GM19099 (cell line): Measurements from ENCODE around the gene HBZ.
"Not testable (repeated sequence)": the region's sequence is repeated elsewhere in the genome, so short reads cannot be mapped to it uniquely, and the experiment has no call there.

Experiments used
- POLR2A ChIP-seq: IDR thresholded peaks from 3 replicates; pipeline ENCODE4 v1.6.1; 2011; ENCODE audit warnings: low read depth; ENCODE audit not compliant: insufficient read length; ENCODE audit errors: extremely low read depth

Gene HBZ

DNA sequence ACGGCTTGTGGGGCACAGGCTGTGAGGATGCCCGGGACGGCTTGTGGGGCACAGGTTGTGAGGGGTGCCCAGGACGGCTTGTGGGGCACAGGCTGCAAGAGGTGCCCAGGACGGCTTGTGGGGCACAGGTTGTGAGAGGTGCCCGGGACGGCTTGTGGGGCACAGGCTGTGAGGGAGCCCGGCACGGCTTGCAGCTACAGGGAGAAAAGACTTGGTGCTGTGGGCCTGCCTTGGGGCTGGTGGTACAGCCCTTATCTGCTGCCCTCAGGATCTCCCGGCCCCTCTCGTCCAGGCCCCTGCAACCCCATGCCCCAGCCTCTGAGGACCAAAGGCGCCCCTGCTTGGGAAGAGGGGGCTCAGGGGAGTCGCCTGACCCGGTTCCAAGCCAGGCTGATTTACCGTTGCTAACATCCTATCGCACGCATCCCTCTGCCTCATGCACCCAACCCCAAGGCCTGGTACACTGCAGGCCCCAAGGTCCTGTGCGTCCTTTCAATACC lies 8.3 kb downstream of the HBZ start:
- TF ChIP-seq POLR2A, result no peak

DNA sequence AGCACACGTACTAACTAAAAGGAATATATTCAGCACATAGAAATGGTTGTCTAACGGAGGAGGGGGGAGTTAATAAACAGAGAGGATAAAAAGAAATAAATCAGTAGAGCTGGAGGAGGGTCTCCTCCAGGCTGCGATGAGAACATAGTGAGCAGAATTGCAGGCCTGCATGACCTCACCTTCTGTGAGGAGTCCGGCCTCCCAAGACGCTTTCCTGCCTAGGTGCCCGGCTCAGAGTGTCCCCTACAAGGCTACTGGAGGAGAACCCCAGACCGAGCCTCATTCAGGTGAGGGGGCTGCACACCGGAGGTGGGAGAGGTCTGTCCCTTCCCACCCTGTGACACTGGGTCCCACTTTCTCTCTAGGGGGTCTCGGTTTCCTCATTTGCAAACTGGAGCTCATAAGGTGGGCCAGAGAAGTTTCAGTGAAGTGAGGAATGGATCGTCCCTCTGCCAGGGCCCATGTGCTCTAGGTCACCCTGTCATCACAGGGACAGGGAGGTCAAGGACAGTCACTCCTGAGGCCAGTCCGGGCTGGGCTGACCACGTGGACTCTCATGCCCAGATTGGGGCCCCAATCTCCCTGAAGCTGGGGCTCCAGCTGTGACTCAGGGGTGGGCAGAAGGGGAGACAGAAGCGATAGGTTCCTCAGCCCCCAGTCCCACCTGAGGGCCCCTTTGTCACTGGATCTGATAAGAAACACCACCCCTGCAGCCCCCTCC lies 10.0 kb downstream of the HBZ start:
- TF ChIP-seq POLR2A, result no peak

DNA sequence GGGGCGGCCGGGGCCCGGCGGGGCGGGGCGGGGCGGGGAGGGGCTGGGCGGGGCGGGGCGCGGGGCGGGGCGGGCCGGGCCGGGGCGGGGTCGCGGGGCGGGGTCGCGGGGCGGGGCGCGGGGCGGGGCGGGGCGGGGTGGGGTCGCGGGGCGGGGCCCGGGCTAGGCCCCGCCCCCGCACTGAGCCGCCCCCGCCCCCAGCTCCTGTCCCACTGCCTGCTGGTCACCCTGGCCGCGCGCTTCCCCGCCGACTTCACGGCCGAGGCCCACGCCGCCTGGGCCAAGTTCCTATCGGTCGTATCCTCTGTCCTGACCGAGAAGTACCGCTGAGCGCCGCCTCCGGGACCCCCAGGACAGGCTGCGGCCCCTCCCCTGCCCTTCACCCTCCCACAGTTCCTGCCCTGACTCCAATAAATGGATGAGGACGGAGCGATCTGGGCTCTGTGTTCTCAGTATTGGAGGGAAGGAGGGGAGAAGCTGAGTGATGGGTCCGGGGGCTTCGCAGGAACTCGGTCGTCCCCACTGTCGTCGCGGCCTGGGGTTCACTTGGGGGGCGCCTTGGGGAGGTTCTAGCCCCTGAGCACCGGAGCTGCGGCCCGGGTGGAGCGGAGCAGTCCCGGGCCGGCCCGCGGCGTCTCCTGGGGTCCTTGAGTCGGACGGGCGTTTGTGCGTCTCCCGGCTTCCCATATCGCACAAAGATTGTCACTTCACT lies 12.5 kb downstream of the HBZ start:
- TF ChIP-seq POLR2A, result no peak

DNA sequence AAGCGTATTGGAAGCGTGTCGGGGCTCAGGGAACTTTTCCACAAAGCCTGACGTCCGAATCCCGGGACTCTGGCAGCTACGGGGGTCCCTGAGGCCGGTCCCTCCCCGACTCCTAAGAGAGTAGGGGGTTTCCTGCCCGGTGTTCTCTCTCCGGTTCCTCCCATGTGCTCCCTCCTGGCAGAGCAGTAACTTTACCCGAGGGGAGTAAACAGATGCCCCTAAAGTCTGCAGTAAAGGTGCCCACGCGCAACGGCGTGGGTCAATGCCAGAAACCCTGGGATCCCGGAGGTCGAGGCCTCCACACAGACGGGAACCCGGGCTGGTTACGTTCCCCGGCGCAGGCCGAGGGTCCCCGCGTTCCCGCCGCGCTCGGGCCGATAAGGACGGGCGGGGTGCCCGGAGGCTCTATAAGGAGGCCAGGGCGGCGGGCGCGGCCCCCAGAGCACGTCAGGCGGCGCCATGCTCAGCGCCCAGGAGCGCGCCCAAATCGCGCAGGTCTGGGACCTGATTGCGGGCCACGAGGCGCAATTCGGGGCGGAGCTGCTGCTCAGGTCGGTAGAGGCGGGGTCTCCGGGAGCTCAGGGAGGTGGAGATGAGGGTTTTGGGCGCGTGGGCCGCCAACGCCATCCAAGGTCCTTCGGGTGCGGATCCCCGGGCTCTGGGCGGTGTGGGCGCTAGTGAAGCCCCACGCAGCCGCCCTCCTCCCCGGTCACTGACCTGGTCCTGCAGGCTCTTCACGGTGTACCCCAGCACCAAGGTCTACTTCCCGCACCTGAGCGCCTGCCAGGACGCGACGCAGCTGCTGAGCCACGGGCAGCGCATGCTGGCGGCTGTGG lies 13.3 kb downstream of the HBZ start, which contains the start of gene HBM:
Gene HBM, plus strand, starts transcription at position 440 of the 836 bp plus-strand sequence. Its CDS starts 20 bp downstream, at position 460.
- no peak for TF ChIP-seq POLR2A

DNA sequence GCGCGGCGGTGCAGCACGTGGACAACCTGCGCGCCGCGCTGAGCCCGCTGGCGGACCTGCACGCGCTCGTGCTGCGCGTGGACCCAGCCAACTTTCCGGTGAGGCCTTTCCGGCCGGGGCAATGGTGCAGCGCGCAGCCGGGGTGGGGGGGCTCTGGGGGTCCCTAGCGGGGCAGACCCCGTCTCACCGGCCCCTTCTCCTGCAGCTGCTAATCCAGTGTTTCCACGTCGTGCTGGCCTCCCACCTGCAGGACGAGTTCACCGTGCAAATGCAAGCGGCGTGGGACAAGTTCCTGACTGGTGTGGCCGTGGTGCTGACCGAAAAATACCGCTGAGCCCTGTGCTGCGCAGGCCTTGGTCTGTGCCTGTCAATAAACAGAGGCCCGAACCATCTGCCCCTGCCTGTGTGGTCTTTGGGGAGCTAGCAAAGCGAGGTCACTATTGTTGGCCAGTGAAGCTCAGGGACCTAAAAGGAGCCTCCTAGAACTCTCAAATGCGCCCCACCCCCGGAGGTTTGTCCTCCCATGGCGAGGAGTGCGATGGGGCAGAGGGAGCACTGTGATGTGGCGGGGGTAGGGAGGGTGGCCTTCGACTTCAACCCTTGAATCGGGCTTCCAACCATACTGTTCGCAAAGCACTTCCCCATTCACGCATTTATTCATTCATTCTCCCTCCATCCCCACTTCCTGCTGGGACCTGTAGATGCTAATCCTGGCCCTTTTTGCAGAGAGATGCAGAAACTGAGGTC lies 14.1 kb downstream of the HBZ start:
- no peak for TF ChIP-seq POLR2A

DNA sequence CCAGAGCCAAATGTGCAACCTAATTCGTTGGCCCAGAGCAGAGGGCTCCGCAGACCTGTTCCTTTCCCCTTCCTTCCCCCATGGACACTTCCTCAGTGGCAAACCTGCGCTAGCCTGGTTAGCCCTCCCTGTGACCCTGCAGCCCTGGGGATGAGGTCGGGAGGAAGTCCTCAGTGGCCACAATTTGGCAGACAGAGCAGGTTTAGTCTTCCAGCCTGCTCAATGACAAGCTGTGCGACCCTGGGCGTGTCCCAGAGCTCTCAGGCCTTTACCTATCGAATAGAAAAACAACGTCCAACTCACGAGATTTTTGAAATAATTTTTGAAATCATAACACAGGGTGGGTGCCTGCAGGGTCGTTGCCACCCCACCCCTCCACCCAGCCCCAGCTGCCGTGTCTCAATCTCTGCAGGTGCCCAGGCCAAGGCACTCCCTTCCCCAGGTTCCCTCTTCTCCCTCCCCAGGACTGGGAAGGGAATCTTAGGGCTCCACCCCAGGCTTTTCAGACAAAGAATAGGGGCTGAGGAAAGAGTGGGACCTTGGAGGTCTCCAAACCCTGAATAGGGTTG lies 14.8 kb downstream of the HBZ start:
- TF ChIP-seq POLR2A, result no peak

DNA sequence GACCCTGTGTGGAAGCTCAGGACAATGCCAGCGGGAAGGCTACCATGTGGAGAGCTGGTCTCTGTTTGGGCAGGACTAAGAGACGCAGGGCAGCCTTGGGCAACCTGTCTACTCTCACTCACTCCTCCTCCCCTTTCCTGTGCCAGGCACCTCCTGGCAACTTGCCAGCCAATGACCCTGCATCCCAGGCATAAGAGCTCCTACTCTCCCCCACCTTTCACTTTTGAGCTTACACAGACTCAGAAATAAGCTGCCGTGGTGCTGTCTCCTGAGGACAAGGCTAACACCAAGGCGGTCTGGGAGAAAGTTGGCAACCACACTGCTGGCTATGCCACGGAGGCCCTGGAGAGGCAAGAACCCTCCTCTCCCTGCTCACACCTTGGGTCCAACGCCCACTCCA lies 16.0 kb downstream of the HBZ start:
- no peak for TF ChIP-seq POLR2A

DNA sequence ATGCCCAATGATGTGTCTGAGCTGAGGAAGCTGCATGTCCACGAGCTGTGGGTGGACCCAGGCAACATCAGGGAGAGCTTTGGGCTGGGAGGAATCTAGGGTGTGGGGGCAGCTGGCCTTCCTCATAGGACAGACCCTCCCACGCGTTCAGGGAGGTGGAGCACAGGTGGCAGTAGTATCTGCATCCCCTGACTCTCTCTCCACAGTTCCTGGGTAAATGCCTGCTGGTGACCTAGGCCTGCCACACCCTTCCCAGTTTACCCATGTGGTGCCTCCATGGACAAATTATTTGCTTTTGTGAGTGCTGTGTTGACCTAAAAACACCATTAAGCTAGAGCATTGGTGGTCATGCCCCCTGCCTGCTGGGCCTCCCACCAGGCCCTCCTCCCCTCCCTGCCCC lies 16.6 kb downstream of the HBZ start:
- TF ChIP-seq POLR2A, result no peak

DNA sequence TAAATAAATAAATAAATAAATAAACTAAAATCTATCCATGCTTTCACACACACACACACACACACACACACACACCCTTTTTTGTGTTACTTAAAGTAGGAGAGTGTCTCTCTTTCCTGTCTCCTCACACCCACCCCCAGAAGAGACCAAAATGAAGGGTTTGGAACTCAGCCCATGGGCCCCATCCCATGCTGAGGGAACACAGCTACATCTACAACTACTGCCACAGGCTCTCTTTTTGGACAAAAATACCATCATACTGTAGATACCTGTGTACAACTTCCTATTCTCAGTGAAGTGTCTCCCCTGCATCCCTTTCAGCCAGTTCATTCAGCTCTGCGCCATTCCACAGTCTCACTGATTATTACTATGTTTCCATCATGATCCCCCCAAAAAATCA lies 18.3 kb downstream of the HBZ start:
- TF ChIP-seq POLR2A, result no peak

DNA sequence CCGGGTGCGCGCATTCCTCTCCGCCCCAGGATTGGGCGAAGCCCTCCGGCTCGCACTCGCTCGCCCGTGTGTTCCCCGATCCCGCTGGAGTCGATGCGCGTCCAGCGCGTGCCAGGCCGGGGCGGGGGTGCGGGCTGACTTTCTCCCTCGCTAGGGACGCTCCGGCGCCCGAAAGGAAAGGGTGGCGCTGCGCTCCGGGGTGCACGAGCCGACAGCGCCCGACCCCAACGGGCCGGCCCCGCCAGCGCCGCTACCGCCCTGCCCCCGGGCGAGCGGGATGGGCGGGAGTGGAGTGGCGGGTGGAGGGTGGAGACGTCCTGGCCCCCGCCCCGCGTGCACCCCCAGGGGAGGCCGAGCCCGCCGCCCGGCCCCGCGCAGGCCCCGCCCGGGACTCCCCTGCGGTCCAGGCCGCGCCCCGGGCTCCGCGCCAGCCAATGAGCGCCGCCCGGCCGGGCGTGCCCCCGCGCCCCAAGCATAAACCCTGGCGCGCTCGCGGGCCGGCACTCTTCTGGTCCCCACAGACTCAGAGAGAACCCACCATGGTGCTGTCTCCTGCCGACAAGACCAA lies 20.0 kb downstream of the HBZ start, which contains the start of gene HBA2:
Gene HBA2, plus strand, starts transcription at position 503 of the 568 bp plus-strand sequence. Its CDS starts 37 bp downstream, at position 540.
- not testable (repeated sequence) for TF ChIP-seq POLR2A

DNA sequence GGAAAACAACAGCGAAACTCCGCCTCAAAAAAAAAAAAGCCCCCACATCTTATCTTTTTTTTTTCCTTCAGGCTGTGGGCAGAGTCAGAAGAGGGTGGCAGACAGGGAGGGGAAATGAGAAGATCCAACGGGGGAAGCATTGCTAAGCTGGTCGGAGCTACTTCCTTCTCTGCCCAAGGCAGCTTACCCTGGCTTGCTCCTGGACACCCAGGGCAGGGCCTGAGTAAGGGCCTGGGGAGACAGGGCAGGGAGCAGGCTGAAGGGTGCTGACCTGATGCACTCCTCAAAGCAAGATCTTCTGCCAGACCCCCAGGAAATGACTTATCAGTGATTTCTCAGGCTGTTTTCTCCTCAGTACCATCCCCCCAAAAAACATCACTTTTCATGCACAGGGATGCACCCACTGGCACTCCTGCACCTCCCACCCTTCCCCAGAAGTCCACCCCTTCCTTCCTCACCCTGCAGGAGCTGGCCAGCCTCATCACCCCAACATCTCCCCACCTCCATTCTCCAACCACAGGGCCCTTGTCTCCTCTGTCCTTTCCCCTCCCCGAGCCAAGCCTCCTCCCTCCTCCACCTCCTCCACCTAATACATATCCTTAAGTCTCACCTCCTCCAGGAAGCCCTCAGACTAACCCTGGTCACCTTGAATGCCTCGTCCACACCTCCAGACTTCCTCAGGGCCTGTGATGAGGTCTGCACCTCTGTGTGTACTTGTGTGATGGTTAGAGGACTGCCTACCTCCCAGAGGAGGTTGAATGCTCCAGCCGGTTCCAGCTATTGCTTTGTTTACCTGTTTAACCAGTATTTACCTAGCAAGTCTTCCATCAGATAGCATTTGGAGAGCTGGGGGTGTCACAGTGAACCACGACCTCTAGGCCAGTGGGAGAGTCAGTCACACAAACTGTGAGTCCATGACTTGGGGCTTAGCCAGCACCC lies 22.8 kb downstream of the HBZ start:
- TF ChIP-seq POLR2A, result no peak

DNA sequence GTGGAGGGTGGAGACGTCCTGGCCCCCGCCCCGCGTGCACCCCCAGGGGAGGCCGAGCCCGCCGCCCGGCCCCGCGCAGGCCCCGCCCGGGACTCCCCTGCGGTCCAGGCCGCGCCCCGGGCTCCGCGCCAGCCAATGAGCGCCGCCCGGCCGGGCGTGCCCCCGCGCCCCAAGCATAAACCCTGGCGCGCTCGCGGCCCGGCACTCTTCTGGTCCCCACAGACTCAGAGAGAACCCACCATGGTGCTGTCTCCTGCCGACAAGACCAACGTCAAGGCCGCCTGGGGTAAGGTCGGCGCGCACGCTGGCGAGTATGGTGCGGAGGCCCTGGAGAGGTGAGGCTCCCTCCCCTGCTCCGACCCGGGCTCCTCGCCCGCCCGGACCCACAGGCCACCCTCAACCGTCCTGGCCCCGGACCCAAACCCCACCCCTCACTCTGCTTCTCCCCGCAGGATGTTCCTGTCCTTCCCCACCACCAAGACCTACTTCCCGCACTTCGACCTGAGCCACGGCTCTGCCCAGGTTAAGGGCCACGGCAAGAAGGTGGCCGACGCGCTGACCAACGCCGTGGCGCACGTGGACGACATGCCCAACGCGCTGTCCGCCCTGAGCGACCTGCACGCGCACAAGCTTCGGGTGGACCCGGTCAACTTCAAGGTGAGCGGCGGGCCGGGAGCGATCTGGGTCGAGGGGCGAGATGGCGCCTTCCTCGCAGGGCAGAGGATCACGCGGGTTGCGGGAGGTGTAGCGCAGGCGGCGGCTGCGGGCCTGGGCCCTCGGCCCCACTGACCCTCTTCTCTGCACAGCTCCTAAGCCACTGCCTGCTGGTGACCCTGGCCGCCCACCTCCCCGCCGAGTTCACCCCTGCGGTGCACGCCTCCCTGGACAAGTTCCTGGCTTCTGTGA lies 24.3 kb downstream of the HBZ start, which contains the start of gene HBA1:
Gene HBA1, plus strand, starts transcription at position 204 of the 906 bp plus-strand sequence. Its CDS starts 37 bp downstream, at position 241.
- not testable (repeated sequence) for TF ChIP-seq POLR2A
